Epidermal melanocyte (primary cell): Measurements from ENCODE around the gene KLHDC8B.

ENCODE experiments used
- DNase-seq: peaks from one replicate; pipeline ENCODE4 v3.0.0; 2011; ENCODE audit warnings: low spot score; ENCODE audit not compliant: insufficient read length

Gene KLHDC8B

GRCh38 chr3:49158103-49158709 is 13.2 kb upstream of the KLHDC8B start:
- DNase-seq, result no peak

DNA sequence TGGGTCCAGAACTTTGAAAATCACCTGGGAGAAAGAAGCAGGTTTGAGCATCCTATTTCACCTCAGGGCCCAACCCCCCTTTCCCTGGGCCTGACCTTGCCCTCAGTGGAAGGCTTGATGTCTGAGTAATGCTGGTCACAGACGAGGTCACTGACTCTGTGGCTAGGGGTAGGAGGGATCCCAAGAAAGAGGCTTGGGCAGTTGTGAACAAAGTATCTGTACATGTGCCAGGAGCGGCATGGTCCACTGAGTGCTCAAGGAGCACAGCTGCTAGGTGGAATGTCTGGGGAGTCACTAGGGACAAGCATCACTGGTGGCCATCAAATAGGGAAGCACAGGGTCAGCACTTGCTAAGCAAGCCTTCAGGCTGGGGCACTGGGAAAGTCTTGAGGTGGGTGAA is 12.6 kb upstream of the KLHDC8B start:
- DNase-seq, result no peak

GRCh38 chr3:49161197-49161596 is 10.2 kb upstream of the KLHDC8B start:
- no peak for DNase-seq

GRCh38 chr3:49161808-49162530 is 9.4 kb upstream of the KLHDC8B start:
- DNase-seq, result no peak

GRCh38 chr3:49162751-49163419 is 8.5 kb upstream of the KLHDC8B start:
- no peak for DNase-seq

DNA sequence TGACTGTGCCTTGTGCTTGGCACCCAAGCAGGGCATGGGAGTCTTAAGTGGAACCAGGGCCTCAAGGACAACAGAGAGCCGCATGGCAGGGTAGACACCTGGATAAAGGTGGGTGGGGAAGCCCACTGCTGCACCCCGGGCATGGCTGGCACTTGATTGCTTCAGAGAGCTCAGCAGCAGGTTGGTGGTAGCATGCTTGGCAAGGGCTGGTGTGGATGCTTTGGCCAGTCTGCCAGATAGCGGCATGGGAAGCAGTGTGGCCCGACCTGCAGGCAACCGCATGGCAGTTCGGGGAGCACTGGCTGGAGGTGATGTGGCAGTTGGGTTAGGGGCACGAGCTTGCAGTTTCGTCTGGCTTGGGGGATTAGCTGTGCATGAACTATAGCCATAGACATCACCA is 7.8 kb upstream of the KLHDC8B start:
- DNase-seq, result no peak

DNA sequence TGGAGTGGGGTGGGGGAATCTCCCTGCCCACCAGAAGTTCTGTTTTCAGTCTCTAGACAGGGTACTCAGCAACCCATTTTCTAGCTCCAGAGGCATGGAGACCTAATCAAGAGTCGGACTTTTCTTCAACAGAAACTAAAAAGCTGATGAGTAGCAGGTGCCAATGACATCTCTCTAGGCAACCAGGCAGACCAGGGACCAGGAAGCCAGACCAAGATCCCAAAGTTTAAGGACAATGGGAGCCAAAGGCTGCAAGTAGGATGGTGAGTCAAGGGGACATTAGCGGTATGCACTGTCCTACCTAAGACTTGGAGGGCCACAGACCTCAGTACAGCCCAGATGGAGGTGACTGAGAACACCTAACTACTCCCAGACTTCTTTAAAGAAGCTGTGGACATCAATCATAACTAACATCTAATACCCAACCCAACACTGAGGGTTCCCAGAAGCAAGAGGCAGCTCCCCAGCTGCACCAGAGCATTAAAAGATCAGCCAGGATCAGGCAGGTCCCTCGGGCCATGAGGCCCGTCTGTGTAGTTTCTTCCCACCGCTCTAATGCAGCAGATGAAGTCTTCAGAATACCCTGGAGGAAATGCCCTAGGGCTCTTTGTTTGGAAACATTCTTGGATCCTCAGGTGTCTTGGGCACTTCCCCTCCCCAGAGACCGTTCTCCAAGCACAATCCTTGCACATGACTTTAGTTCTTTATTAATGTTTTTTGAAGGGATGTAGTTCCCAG is 6.2 kb upstream of the KLHDC8B start:
- no peak for DNase-seq

DNA sequence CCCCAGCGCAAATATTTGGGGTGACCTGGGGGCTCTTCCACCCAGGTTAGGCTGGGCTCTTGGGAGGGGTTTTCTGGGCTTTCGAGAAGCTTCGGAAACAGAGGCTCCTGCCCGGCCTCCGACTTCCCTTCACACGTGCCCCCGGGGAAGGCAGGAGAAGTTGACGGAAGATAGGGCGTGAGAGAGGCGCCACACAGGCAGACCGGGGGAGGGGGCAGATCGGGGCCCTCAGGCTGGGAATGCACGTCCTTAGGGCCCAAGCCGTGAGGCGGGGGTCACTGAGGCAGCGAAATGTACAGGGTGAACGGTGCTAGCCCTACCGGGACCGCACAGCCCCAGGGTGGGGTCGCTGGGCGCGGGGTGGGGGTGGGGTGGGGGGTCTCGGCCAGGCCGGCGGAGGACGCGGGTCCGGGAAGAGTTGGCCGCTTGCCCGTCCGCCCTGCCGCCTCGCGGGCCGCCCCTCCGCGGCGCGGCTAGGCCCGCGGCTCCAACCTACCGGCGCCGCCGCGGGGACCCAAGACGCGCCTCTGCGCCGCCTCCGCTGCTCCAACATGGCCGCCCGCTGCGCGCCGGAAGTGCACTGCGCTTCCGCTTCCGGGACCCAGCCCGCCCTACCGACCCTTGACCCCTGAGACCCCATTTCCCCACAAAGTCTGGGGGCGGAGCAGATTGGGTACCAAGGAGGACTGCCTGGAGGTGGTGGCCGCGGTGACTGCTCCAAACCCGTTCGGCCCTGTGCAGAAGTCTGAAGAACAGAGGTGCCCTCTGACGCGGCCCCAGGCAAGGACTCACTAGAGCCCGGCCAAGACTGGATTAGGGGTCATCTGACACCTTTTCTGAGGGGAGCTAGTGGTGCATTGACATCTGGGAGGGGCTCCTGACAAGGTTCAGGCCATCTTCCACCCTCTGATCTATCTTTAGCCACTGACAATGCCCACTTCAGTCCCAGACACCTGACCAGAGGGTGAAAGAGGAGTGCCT is 5.3 kb upstream of the KLHDC8B start, which contains the start of gene CCDC71:
Gene CCDC71, minus strand, starts transcription at position 561 of the 981 bp plus-strand sequence. CDS start 2,123 bp downstream, outside the sequence.
- peak; percentile 85 for DNase-seq

- no peak for DNase-seq
Observed at GRCh38 chr3:49166752-49167556, 4.4 kb upstream of the KLHDC8B start.

DNA sequence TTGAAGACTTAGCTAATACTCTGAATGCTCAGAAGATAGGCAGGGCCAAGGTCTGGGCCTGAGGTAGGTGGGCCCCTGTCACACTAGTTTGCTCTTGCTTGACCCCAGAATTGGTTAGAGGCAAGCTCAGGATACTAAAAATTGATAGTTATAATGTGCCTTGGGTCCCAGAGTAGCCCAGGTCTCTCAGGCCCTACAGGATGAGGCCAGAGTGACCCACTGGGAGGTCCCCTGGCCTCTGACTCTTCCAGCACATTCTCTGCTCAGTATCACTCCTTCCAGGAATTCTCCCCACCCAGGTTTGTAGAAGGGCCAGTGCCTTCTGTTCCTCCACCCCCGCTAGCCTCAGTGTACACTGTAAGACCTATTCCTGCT is 667 bp upstream of the KLHDC8B start:
- DNase-seq, result no peak

GRCh38 chr3:49171775-49172500 is 540 bp downstream of the KLHDC8B start:
- no peak for DNase-seq

DNA sequence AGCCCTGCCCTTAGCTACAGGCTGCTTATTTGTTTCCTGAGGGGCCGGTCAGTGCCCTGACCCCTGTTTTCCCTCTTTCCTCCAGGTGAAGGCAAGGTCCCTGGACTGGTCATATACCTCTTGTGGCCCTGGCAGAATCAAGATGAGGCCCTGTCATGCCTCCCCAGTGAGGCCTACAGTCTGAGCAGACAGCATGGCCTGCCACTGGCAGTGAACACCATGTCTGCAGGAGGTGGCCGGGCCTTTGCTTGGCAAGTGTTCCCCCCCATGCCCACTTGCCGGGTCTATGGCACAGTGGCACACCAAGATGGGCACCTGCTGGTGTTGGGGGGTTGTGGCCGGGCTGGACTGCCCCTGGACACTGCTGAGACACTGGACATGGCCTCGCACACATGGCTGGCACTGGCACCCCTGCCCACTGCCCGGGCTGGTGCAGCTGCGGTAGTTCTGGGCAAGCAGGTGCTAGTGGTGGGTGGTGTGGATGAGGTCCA is 1.2 kb downstream of the KLHDC8B start:
- no peak for DNase-seq

DNA sequence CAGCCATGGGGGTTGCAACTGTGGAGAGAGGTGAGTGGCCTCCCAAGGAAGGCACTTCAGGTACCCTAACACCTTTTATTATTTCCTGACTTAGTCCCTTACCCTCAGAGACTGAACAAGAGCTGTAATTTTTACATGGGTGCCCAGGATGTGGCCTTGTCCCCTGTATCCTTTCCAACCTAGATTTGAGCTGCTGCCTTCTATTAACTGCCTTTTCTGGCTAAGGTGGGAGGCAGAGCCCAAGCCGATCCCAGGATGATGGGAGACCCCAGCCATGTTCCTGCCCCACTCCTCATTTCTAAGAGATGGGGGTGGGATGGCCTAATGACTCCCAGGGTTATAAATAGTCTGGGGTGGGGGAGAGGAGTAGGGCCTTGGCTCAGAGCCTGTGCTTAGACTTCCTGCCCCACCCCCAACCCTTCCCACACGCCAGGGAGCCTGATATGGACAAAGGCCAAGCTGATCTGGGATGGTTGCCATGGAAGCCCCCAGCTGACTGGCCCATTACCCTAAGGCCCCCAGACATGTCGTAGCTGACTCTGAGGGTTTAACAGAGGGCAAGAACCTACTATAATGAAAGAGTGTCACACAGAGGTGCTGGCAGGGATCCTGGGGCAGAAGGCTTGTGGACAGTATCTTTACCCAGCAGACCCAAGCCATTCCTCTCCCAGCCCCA is 1.9 kb downstream of the KLHDC8B start:
- DNase-seq, result peak; percentile 92

DNA sequence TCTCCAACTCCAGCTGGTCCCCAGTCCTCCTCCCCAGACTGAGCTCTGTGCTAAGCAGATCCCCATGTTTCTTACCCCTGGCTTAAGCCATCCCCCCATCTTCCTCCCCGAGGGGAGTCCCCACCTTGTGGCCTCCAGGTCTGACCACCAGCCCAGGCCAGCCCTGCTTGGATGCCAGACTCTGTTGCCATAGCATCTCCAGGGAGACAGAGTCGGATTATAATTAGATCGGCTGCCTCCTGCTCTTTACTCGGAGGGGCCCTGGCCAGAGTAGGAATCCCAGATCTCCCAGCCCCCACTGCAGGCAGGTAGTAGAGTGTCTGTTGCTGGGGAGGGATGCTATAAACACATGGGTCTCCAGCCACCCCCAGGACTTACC is 2.4 kb downstream of the KLHDC8B start:
- no peak for DNase-seq

DNA sequence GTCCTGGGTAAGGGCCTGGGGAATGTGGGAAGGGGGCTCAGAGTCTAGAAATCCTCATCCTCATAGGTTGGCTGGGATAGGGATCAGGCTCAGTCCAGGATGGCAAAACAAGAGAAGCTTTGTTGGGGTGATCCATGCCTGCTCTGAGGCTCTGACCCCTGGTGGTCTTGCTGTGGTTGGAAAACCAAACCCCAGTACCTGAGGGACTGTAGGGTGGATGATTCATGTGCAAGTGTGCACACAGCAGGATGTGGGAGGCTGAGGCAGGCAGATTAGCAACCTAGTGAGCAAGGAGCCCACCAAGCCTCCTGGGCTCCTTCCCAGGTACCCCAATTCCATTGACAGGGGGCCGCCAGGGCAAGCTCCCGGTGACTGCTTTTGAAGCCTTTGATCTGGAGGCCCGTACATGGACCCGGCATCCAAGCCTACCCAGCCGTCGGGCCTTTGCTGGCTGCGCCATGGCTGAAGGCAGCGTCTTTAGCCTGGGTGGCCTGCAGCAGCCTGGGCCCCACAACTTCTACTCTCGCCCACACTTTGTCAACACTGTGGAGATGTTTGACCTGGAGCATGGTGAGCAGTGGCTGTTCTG is 3.1 kb downstream of the KLHDC8B start:
- no peak for DNase-seq

DNA sequence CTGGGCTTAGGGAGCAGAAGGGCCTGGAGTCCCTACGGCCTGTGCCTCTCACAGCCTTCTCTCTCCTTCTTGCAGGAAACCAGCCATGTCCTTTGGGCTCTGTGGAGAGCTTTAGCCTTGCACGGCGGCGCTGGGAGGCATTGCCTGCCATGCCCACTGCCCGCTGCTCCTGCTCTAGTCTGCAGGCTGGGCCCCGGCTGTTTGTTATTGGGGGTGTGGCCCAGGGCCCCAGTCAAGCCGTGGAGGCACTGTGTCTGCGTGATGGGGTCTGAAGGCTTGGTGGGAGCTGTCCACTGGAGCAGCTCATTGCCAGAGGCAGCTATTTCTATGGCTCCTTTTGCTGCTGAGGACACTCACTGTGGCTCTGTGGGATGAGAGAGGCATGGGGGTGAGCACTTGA is 4.1 kb downstream of the KLHDC8B start:
- DNase-seq, result no peak

- no peak for DNase-seq
Observed at GRCh38 chr3:49177073-49177472, 5.7 kb downstream of the KLHDC8B start.

GRCh38 chr3:49180116-49180515 is 8.7 kb downstream of the KLHDC8B start:
- DNase-seq, result no peak
